Measurements from ENCODE around the gene POLR3K.

The POLR3K gene

DNA sequence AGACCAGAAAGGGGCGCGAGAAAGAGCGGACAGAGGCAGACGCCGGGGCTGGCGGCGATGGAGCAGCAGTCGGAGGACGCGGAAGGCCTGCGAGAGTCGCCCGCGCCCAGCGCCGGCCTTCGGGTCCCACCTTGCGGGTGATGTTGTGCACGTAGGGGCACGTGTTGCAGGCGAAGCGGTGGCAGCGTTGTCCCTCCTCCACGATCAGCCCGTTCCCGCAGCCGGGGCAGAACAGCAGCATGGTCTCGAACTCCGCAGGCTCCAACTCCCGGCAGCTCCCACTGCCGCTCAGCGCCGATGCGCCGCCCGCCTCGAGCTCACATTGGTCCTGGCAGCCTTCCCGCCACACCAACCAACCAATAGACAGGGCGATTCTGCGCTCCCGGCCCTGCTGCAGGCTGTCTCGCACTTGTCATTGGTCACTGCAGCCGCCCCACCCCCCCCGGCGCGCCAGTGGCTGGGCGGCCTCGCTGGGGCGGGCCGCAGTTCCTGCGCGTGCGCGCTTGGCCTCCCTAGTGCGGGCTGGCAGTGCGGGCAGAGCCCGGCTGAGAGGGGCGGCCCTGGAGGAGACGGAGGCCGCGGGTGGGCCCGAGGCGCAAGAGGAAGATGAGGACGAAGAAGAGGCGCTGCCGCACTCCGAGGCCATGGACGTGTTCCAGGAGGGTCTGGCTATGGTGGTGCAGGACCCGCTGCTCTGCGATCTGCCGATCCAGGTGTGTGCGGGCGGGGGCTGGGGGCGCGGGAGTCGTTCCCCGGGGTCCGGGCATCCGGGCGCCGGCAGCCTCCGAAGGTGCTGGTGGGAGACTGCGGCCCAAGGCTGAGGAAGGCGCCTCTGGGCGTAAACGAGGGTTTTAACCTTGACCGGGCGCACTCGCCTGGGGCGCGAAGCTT, at the start of gene POLR3K, which contains the start of gene SNRNP25:
Gene POLR3K (minus strand): TSS at position 263 of the 891 bp plus-strand sequence. CDS start 22 bp downstream, at position 241.
Gene SNRNP25 (plus strand): TSS at position 483 of the 891 bp plus-strand sequence. CDS start 189 bp downstream, at position 672.
- DNase-seq = peak; percentile 95

DNA sequence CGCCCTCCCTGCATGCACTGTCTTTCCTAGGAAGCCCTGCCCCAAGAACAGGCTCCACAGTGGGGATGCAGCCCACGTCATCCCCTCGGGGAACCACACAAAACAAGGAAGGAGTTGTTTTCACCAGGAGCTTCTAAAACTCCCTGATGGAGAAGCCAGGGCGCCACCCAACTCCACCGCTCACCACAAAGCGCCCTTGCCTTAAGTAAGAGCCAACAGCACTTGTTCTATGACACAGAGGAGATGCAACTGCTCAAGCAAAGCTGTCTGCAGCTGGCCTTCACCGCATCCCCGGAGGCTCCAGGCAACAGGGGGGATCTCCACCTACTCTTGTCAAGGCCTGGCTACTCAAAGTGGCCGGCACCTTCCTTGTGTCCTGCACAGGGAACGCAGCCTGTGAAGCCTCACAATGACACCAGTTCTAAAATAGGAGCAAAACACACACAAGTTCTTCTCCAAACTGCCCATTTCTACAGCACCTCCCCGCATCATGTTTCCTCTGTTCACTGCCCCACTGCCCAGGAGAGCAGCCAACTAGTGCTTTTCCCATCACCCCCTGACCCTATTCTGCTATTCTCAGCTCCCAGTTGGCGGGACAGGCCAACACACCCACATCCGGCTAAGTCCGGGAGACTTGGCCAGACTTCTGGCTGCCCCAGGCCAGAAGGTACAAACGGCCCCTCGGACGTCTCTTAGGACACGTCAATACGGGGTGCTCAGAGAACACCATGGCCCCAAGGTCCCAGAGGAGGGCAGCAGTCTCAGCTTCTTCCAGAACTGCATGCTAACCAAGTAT, 48.9 kb upstream of the POLR3K start:
- no peak for DNase-seq

DNA sequence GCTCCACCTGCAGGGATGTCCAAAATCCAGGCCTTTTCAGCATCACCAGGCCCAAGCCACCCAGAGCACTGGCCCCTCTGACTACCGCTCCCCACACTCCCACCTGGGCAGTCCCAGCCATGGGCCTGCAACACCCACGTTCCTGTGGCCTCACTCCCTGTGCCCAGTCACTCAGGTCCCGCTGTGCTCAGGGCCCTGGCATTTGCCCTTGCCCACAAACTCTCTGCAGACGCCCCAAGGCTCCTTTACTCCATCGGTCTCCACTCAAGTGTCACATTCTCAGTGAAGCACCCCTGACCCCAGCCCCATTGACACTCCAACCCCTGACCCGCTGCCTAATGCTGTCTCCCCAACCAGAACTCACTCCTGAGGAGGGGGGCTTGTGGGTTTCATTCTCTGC, 48.2 kb upstream of the POLR3K start:
- no peak for DNase-seq

DNA sequence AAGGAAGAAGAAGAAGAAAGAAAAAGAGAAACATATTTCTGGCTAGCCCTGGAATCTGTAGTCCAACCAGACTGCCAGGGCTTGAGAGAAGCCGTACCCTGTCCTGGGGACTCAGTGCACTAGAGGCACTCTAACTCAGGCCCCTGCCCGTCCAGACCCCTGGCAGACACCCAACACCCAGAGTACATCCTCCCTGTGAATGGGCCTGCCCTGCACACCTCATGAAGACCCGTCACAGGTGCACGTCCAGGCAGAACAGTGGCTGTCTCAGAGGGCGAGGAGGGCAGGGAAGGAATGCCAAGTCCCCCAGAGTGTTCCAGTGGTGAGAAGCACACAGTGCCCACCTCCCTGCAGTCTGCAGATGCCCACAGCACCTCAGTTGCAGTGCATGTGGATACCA, 47.6 kb upstream of the POLR3K start:
- DNase-seq = no peak

DNA sequence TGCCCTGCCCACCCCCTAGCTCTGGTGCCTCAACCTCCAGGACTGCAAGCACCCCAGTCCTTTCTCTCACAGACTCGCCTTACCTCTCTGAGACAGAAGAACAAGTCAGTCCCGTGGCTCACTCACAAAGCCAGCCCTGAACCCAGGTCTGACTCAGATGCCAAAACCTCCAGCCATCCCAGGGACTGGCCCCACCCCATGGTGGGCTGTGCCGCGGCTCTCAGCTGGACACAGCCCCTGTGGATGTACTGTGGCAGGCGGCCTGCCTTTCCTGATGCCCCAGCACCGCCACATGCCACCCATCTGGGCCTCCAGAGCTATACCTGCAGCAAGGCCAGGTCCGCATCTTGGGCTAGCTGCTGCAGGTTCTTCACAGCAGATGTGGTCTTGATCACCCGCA, 44.4 kb upstream of the POLR3K start:
- no peak for DNase-seq

DNA sequence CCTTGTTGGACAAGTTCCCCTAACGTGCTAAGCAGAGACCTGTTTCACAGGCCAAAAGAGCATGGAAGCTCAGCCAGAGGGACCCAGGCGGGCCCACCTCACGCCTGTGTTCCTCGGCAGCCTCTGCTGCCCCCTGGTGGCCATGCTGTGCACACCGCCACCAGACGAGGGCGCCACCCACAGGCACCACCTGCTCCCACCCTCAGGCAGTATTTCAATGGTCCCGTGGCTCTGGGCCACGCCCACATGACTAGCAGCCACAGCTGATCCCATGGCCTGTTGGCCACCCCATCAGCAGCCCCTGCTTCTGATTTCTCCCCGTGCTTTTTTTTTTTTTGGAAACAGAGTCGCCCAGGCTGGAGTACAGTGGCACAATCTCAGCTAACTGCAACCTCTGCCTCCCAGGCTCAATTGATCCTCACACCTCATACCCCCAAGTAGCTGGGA, 43.5 kb upstream of the POLR3K start:
- DNase-seq = peak; percentile 26

DNA sequence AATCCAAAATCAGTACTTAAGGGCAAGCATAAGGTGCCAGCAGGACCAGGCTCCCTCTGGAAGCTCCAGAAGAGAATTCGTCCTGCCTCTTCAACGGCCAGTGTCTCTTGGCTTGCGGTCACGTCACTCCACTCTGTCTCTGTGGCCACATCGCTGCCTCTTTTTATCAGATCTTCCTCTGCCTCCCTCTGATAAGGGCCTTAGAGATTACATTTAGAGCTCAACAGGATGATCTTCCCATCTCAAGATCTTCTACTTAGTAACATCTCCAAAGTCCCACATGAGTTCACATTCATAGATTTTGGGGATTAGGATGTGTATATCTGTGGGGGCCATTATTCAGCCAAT, 41.5 kb upstream of the POLR3K start:
- DNase-seq = no peak

DNA sequence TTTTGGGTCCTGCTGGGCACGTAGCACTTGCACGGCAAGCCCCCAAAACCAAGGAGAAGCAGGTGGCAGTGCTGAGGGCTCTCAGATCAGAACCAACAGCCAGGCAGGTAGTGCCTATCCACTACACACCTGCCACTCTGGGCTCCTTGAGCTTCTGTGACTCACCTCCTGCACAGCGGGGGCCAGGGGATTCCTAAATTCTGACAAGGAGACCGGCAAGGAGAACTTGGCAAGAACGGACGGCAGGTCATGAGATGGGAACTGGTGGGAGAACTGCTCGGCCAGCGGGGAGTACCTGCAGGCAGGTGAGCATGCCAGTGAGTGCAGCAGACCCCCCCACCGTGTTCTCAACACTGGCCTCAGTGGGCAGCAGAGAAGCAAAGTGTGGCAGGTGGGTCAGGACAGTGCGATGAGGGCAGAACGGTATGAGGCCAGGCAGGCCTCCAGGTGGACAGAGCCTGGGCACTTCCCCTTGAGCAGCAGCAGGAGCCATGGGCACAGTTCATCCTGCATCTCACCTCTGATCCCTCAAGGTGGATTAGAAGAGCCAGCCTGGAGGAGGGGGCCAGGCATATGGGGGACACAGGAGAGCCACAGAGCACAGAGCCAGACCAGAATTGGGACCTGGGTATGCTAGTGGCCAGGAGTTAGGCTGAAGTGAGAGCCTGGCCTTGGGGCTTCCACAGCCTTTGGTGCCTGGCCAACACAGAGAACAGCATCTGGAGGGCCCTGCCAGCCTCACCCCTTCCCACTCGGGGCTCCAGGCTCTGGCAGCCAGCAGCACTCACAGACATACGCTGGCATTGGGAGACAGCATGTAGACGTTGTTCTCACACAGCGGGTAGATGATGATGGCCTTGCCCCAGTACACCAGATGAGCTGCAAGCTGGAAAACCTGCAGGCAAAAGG, 39.3 kb upstream of the POLR3K start:
- DNase-seq = no peak

DNA sequence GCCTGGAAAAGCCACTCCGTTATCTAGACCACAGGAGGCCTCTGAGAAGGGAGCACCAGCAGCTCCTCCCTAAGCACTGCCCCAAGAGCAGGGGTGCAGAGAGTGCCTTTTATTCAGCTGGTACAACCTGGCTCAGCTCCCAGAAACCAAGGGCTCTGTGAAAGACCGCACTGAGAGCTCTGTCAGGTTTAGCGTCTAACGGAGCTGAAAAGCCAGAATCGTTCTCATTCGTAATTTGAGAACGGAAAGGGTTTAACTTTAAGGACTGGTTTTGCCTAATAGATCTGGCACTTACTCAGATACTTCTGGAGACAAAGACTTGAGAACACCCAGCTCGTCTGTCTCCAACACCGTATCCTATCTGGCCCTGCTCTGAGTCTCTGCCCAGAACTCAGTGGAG, 38.1 kb upstream of the POLR3K start:
- no peak for DNase-seq

DNA sequence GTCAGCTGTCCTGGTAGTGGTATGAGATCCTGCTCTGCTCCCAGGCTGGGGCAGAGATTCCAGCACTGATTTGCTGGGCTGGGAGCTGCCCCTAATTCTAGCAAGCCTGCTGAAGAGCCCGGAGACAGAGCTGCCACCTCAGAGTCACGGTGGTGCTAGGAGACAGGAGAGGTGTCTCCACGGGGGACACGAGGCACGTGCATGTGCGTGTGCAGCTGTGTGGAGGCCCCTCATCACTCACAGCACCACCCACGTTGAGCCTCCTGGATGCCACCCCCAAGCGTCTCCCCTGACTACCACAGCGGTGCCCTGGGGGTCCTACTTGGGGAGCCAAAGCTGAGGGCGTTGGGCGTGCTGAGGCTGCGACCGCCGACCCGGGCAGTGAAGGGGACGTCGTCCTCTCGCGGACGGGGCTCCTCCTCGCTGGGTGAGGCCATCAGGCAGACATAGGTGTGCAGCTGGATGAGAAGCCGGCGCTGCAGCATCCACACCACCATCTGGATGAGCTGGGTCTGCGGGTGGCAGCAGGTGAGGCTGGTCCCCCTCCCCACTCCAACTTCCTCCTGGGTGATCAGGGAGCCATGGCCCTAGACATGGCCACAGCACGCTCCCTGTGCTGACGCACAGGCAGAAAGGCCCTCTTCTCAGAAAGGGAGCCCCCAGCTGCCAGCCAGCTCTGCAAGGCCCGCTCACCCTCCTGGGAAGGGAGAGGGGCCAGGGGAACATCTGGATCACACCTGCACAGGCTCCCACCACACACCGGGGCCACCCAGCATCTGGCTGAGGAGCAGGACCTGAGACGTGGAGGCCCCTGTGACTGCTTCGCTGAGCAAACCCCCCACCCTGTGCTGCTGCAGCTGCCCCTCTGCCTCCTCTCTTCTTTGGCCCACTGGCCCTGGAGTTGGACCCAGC, 36.2 kb upstream of the POLR3K start:
- DNase-seq = no peak

DNA sequence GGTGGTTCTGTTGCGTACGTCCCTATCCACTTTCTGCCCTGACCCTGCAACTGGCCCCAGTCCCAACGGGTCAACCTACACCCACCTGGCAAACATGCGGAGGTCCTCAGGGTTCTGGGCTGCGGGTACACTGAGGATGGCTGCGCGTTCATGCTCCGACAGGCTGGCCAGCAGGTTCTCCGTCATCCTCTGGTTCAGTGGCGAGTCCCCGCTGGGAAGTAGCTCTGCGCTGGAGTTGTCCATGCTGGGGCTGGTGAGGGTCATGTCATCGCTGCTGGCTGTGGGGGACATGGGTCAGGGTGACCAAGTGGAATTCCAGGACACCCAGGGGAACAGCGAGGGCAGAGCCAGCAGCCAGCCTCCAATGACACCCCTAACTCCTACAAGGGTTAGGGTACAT, 35.2 kb upstream of the POLR3K start:
- DNase-seq = no peak

DNA sequence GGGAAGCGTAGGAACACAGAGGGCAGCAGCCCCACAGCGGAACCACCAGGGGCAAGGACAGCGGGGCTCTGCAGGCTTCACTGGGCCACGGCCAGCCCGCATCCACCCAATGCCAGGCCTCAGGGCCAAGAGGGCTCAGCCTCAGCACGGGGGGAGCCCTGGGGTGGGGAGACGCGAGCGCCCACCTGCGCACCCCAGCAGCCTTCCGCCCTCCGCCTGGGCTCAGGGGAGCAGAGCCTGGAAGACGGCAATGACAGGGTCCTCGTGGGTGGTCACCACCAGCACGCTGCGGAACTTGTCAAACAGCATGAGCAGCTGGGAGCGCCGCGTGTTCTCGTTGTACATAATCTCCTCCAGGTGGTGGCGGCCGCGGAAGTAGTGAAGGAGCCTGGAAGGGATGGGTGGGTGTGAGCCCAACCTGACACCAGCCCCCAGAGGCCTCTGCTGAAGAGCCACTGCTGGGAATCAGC, 33.1 kb upstream of the POLR3K start:
- no peak for DNase-seq

DNA sequence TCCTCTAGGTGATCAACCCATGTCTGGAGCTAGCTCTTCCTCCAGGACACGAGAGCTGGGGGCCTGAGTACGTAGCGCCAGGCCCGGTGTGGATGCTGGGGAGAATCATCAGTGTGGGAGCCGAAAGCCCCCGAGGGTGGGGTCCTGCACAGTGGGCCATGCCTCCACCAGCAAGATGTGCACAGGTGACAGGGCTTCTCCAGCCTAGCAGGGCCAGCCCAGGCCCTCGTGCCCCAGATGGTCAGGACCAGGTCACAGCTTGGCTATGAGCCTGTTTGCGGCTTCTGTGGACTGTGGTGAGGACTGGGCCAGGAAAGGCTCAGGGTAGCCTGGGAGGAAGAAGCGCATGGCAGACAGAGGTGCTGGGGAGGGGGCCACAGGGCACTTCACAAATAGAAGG, 32.5 kb upstream of the POLR3K start:
- no peak for DNase-seq

DNA sequence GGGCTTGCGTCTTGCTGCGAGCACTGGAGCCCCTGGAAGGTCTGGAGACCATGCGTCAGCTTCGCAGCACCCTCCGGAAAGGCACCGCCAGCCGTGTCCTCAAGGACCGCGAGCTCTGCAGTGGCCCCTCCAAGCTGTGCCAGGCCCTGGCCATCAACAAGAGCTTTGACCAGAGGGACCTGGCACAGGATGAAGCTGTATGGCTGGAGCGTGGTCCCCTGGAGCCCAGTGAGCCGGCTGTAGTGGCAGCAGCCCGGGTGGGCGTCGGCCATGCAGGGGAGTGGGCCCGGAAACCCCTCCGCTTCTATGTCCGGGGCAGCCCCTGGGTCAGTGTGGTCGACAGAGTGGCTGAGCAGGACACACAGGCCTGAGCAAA, 32.0 kb upstream of the POLR3K start:
- DNase-seq = no peak

DNA sequence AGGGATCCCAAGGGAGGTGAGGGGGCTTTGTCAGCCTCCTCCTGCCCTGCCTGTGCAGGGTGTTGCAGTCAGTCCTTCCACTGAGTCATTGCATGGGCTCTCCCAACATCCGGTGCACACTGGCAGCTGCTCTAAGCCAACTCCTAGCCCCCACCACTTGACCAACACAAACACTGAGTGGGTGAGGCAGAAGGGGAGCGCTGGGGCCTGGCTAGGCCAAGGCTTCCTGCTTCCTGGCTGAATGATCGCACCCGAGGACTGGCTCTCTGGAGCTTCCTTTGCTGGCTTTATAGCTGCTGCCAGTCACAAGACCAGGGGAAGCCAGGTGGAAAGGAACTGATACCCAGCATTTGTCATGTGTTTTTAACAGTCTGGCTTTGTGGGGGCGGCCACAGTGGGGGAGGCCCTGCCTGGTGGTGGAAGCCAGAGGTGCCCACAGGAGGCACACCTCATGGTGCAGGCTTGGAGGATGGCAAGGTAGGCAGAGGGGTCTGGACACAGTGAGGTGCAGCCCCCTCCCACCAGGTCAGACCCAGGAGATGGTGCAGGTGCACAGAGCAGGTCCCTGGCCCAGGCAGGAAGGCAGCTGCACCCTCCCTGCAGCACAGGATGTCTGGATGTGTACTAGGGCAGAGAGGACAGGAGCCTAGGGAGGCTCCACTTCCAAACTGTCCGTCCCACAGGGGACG, 31.5 kb upstream of the POLR3K start:
- DNase-seq = peak; percentile 62

DNA sequence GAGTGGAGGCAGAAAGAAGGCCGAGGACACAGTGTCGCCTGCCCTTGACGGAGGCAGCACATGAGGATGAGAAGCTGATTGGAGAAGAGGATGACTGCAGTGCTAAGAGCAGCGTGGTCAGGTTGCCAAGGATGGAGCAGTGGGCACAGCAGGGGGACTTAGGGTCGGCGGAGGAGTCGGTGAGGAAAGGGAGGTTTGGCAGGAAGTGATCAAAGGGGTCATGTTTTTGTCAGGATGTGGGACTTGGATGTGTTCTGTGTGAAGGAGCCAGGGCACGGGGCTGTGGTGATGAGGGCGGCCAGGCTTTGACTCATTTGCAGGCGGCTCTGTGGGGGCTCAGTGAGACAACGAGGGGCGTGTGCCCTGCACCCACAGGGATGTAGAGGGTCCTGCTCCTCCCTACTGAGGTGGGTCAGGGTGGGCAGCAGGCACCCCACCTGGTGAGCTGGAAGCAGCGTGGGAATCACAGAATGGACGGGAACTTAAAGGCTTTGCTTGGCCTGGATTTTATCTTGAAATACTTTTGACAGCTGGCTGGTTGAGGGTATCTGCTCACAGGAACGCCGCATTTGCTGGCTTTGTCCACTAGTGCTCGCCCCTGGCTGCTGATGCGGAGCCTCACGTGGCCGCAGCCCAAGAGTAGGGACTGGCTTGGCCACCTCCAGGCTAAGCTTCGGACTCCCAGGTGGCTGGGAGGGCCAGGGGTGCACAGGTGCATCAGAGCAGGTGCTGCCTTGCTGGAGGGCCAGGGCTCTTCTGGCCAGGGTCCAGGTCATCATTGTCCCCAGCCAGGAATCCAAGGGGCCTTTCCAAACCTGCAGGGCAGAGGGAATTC, 30.6 kb upstream of the POLR3K start:
- no peak for DNase-seq

DNA sequence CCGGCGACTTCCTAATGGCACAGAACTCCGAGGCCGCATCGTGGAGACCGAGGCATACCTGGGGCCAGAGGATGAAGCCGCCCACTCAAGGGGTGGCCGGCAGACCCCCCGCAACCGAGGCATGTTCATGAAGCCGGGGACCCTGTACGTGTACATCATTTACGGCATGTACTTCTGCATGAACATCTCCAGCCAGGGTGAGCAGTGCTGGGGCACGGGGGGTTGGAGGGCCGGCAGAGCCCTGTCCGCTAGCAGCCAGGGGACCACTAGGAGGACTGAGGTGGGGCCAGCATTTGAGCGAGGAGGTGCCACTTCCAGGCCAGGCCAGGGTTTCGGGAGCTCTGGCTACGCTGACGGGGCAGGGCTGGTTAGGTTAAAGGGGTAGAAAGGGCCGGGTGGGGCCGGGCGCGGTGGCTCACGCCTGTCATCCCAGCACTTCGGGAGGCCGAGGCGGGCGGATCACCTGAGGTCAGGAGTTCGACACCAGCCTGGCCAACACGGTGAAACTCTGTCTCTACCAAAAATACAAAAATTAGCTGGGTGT, 29.7 kb upstream of the POLR3K start:
- DNase-seq = no peak

DNA sequence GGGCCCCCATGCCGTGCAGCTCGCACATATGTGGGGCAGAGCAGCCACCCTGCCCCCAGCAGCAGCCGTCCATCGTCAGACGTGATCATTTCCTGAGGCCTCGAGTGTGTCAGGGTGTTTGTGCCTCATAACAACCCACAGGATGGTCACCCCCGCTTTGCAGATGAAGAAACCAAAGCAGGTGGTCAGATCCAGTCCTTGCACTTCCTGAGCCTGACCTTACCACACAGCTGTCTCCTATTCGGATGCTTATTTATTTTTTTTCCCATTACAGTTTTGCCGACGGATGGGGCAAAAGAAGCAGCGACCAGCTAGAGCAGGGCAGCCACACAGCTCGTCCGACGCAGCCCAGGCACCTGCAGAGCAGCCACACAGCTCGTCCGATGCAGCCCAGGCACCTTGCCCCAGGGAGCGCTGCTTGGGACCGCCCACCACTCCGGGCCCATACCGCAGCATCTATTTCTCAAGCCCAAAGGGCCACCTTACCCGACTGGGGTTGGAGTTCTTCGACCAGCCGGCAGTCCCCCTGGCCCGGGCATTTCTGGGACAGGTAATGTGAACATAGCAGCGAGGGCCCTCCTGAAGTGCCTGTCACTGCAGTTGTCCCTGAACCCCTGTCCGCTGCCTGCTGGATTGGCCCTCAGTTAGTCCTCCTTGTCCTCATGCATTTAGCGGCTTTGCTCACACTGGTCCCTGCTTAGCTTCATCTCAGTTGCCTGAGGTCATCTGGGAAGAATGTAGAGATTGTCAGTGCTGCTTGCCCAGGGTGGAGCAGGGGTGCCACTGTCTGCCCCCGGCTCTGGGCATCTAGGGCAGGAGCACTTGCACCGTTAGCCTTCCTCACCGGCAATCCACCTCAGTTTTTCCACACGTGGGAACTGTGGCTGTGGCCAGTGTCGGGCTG, 26.0 kb upstream of the POLR3K start:
- DNase-seq = no peak

Data from GOT3 (cell line).